Measurements from ENCODE around the gene ZNF335. TPM values are rescaled to one million over a fixed set of nuclear protein-coding genes. Genes with fewer than 3 reads are reported as not detected.

ZNF335 gene
- total and polyA plus RNA-seq, 2 of the 13 experiments (the other 11 are each of a cell fraction or from before 2014, with no cell fraction given) = 9.7 to 13.7 TPM

DNA sequence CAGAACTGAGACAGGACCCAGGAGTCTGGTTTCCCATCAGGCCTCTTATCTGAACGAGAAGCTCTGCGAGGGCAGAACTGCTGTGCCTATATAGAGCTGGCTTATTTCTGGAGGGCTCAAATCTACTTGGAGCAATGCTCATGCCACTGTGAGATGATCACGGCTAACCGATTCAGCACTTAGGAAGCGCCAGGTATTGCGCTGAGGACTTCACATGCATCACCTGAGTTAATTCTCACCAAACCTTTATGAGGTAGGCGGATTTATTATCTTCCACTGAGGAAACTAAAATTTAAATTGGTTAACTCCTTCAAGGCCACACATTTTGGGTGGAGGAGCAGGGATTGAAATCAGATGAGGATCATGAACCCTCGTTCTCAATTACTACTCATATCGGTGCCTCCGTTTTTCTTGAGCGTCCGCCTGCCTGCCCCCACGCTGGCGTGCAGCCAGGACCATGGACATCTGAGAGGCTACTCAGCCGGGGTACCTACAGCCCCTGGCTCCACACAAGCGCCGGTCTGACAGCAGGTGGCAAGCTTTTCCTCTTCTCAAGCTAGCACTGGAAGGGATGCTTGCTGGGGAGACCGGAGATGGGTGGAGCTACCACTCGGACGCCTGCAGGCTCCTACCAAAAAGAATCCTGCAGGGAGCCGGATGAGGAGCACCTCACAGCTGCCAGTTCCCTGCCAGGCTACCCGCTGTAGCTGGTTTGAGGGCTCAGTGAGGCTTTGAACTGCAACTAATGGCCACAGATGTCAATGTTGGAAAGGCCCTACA is 38.5 kb downstream of the ZNF335 start (continued):
- TF ChIP-seq, protein P1, sequence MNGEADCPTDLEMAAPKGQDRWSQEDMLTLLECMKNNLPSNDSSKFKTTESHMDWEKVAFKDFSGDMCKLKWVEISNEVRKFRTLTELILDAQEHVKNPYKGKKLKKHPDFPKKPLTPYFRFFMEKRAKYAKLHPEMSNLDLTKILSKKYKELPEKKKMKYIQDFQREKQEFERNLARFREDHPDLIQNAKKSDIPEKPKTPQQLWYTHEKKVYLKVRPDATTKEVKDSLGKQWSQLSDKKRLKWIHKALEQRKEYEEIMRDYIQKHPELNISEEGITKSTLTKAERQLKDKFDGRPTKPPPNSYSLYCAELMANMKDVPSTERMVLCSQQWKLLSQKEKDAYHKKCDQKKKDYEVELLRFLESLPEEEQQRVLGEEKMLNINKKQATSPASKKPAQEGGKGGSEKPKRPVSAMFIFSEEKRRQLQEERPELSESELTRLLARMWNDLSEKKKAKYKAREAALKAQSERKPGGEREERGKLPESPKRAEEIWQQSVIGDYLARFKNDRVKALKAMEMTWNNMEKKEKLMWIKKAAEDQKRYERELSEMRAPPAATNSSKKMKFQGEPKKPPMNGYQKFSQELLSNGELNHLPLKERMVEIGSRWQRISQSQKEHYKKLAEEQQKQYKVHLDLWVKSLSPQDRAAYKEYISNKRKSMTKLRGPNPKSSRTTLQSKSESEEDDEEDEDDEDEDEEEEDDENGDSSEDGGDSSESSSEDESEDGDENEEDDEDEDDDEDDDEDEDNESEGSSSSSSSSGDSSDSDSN (CRISPR knock-in tag; IDR thresholded peaks at IDR 0.05) = peak; percentile 52; the same call in 1 of the 2 replicates
- TF ChIP-seq KLF12 (CRISPR knock-in tag; IDR thresholded peaks at IDR 0.05; ENCODE audit: borderline replicate concordance) (peak; percentile 88), EP300 (IDR thresholded peaks at IDR 0.05; ENCODE audit: low read depth in 2 of 2, low read length in 2 of 2) (no peak), EP300 (CRISPR knock-in tag; IDR thresholded peaks at IDR 0.05; ENCODE audit: borderline replicate concordance) (no peak; the same call in 1 of the 2 replicates), BRD4 (CRISPR knock-in tag; IDR thresholded peaks at IDR 0.05) (0 out of 2 replicates have a peak, but pooled peaks have one; percentile 84), ZNF350 (CRISPR knock-in tag; IDR thresholded peaks at IDR 0.05; ENCODE audit: borderline replicate concordance, low read depth) (peak; percentile 7; the same call in 1 of the 2 replicates), REPIN1 (CRISPR knock-in tag; IDR thresholded peaks at IDR 0.05; ENCODE audit: borderline replicate concordance, low read depth) (peak; percentile 79; the same call in 1 of the 2 replicates), XBP1 (CRISPR knock-in tag; IDR thresholded peaks at IDR 0.05) (no peak), LCORL (IDR thresholded peaks at IDR 0.05) (no peak), LCORL (CRISPR knock-in tag; IDR thresholded peaks at IDR 0.05) (peak; percentile 79; the same call in 1 of the 2 replicates), ZNF224 (CRISPR knock-in tag; IDR thresholded peaks at IDR 0.05) (peak; percentile 33; the same call in 1 of the 2 replicates), ZNF205 (CRISPR knock-in tag; IDR thresholded peaks at IDR 0.05) (peak; percentile 24; the same call in 1 of the 2 replicates), PRMT3 (CRISPR knock-in tag; IDR thresholded peaks at IDR 0.05; ENCODE audit: borderline replicate concordance, low read depth) (no peak), ZNF256 (CRISPR knock-in tag; conservative IDR thresholded peaks at IDR 0.05) (no peak), ZKSCAN5 (CRISPR knock-in tag; IDR thresholded peaks at IDR 0.05) (no peak), ZNF775 (CRISPR knock-in tag; IDR thresholded peaks at IDR 0.05; ENCODE audit: borderline replicate concordance) (0 out of 2 replicates have a peak, but pooled peaks have one; percentile 17), KDM5B (CRISPR knock-in tag; IDR thresholded peaks at IDR 0.05; ENCODE audit: borderline replicate concordance) (no peak), ZNF878 (CRISPR knock-in tag; IDR thresholded peaks at IDR 0.05) (peak; percentile 43)
- TF ChIP-seq, protein P2, sequence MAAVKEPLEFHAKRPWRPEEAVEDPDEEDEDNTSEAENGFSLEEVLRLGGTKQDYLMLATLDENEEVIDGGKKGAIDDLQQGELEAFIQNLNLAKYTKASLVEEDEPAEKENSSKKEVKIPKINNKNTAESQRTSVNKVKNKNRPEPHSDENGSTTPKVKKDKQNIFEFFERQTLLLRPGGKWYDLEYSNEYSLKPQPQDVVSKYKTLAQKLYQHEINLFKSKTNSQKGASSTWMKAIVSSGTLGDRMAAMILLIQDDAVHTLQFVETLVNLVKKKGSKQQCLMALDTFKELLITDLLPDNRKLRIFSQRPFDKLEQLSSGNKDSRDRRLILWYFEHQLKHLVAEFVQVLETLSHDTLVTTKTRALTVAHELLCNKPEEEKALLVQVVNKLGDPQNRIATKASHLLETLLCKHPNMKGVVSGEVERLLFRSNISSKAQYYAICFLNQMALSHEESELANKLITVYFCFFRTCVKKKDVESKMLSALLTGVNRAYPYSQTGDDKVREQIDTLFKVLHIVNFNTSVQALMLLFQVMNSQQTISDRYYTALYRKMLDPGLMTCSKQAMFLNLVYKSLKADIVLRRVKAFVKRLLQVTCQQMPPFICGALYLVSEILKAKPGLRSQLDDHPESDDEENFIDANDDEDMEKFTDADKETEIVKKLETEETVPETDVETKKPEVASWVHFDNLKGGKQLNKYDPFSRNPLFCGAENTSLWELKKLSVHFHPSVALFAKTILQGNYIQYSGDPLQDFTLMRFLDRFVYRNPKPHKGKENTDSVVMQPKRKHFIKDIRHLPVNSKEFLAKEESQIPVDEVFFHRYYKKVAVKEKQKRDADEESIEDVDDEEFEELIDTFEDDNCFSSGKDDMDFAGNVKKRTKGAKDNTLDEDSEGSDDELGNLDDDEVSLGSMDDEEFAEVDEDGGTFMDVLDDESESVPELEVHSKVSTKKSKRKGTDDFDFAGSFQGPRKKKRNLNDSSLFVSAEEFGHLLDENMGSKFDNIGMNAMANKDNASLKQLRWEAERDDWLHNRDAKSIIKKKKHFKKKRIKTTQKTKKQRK (IDR thresholded peaks at IDR 0.05; ENCODE audit: low read length) = no peak
- TF ChIP-seq, protein P3, sequence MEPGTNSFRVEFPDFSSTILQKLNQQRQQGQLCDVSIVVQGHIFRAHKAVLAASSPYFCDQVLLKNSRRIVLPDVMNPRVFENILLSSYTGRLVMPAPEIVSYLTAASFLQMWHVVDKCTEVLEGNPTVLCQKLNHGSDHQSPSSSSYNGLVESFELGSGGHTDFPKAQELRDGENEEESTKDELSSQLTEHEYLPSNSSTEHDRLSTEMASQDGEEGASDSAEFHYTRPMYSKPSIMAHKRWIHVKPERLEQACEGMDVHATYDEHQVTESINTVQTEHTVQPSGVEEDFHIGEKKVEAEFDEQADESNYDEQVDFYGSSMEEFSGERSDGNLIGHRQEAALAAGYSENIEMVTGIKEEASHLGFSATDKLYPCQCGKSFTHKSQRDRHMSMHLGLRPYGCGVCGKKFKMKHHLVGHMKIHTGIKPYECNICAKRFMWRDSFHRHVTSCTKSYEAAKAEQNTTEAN (CRISPR knock-in tag; conservative IDR thresholded peaks at IDR 0.05) = no peak
- TF ChIP-seq, protein P4, sequence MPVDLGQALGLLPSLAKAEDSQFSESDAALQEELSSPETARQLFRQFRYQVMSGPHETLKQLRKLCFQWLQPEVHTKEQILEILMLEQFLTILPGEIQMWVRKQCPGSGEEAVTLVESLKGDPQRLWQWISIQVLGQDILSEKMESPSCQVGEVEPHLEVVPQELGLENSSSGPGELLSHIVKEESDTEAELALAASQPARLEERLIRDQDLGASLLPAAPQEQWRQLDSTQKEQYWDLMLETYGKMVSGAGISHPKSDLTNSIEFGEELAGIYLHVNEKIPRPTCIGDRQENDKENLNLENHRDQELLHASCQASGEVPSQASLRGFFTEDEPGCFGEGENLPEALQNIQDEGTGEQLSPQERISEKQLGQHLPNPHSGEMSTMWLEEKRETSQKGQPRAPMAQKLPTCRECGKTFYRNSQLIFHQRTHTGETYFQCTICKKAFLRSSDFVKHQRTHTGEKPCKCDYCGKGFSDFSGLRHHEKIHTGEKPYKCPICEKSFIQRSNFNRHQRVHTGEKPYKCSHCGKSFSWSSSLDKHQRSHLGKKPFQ (CRISPR knock-in tag; IDR thresholded peaks at IDR 0.05; ENCODE audit: insufficient replicate concordance) = peak; percentile 54

Data from HepG2 (cell line).